ENCODE measurements around the gene SEMA3C. TPM values are rescaled to one million over a fixed set of nuclear protein-coding genes. Genes with fewer than 3 reads are reported as not detected.

SEMA3C gene
- total RNA-seq, 2 donors from 2014 or later: not detected

- H3K4me1 Mint-ChIP-seq (ENCODE audit: low read depth): no peaks in the 10 kb centered on the region
- H3K4me3 Mint-ChIP-seq: no peak overlapping the region
- H3K27me3 Mint-ChIP-seq (ENCODE audit: low read depth): peaks cover 5% of the 10 kb centered on the region
- no peak overlapping the region for H3K27ac Mint-ChIP-seq
- no peak for ATAC-seq (replicated peaks in 1 of 2)
- DNase-seq: no peak
- H3K36me3 Mint-ChIP-seq (ENCODE audit: insufficient read depth in 2 of 2): no peaks in the 10 kb centered on the region
- H3K9me3 Mint-ChIP-seq: no peaks in the 10 kb centered on the region
These were observed 211.5 kb downstream of the SEMA3C start for GRCh38 chr7:80707318-80707717.

GRCh38 chr7:80705130-80705781, 213.6 kb downstream of the SEMA3C start:
- DNase-seq: no peak
- Mint-ChIP-seq H3K4me3 (no peak overlapping the region), H3K9me3 (no peaks in the 10 kb centered on the region), H3K27ac (no peak overlapping the region), H3K36me3 (ENCODE audit: insufficient read depth in 2 of 2) (no peaks in the 10 kb centered on the region), H3K4me1 (ENCODE audit: low read depth) (no peaks in the 10 kb centered on the region), H3K27me3 (ENCODE audit: low read depth) (peaks cover 5% of the 10 kb centered on the region)
- no peak for ATAC-seq (replicated peaks in 1 of 2)

- Mint-ChIP-seq H3K4me1 (ENCODE audit: low read depth) (no peaks in the 10 kb centered on the region), H3K27me3 (ENCODE audit: low read depth) (peaks cover 5% of the 10 kb centered on the region), H3K9me3 (no peaks in the 10 kb centered on the region), H3K27ac (no peak overlapping the region), H3K4me3 (no peak overlapping the region), H3K36me3 (ENCODE audit: insufficient read depth in 2 of 2) (no peaks in the 10 kb centered on the region)
- ATAC-seq (replicated peaks in 1 of 2) (no peak), DNase-seq (no peak)
These were observed 215.6 kb downstream of the SEMA3C start for GRCh38 chr7:80703272-80703671.

GRCh38 chr7:80699721-80700256, 219.1 kb downstream of the SEMA3C start:
- no peak overlapping the region for H3K4me3 Mint-ChIP-seq
- H3K9me3 Mint-ChIP-seq: no peaks in the 10 kb centered on the region
- no peaks in the 10 kb centered on the region for H3K36me3 Mint-ChIP-seq (ENCODE audit: insufficient read depth in 2 of 2)
- peaks cover 5% of the 10 kb centered on the region for H3K27me3 Mint-ChIP-seq (ENCODE audit: low read depth)
- H3K27ac Mint-ChIP-seq: no peak overlapping the region
- ATAC-seq (replicated peaks in 1 of 2): no peak
- no peak for DNase-seq
- no peaks in the 10 kb centered on the region for H3K4me1 Mint-ChIP-seq (ENCODE audit: low read depth)

- Mint-ChIP-seq H3K4me3 (no peak overlapping the region), H3K4me1 (ENCODE audit: low read depth) (no peaks in the 10 kb centered on the region), H3K27me3 (ENCODE audit: low read depth) (peaks cover 5% of the 10 kb centered on the region), H3K27ac (no peak overlapping the region), H3K9me3 (no peaks in the 10 kb centered on the region), H3K36me3 (ENCODE audit: insufficient read depth in 2 of 2) (peaks cover 0 to 1% of the 10 kb centered on the region in 2 donors)
- DNase-seq (no peak), ATAC-seq (replicated peaks in 1 of 2) (no peak)
These were observed 219.7 kb downstream of the SEMA3C start for GRCh38 chr7:80699045-80699638.

All from activated T-cell treated with anti-CD3 and anti-CD28 coated beads, Interleukin-2, amount 50 U/mL, for 72 hours (primary cell).